Activated CD4-positive, alpha-beta T cell treated with anti-CD3 and anti-CD28 coated beads for 36 hours (primary cell): Measurements from ENCODE around the gene FILIP1L. TPM values are rescaled to one million over a fixed set of nuclear protein-coding genes. Genes with fewer than 3 reads are reported as not detected.
A peak's percentile ranks its signal among the peaks of the same experiment; 100 is the strongest.

Experiments used
- ATAC-seq: fragments of 200-7000 bp; cut with Tn5 transposase; one replicate; pipeline ENCODE4 v1.10.0; 2021; ENCODE audit warnings: mild to moderate bottlenecking, moderate library complexity
- CTCF ChIA-PET: fragments of 350-600 bp; sonication (Branson Sonifier 250); formaldehyde crosslinking; loops from one replicate; lab custom pipeline; 2021; ENCODE audit warnings: antibody characterized with exemption; lab: Charles Lee
- POLR2A ChIA-PET: fragments of 350-600 bp; sonication (Branson Sonifier 250); formaldehyde crosslinking; loops from one replicate; lab custom pipeline; 2021; ENCODE audit warnings: antibody characterized with exemption, inconsistent platforms; lab: Charles Lee
- DNase-seq: peaks from one replicate; pipeline ENCODE4 v3.0.0-alpha.2; 2020
- H3K27ac Mint-ChIP-seq: one replicate; pipeline ENCODE4 v1.8.0; 2021; ENCODE audit warnings: mixed read lengths
- H3K27me3 Mint-ChIP-seq: one replicate; pipeline ENCODE4 v1.8.0; 2021; ENCODE audit warnings: mixed read lengths
- H3K36me3 Mint-ChIP-seq: one replicate; pipeline ENCODE4 v1.8.0; 2021; ENCODE audit warnings: low read depth, mixed read lengths
- H3K4me1 Mint-ChIP-seq: one replicate; pipeline ENCODE4 v1.8.0; 2021; ENCODE audit warnings: mixed read lengths
- H3K4me3 Mint-ChIP-seq: one replicate; pipeline ENCODE4 v1.8.0; 2021; ENCODE audit warnings: mild to moderate bottlenecking, moderate library complexity, mixed read lengths
- H3K9me3 Mint-ChIP-seq: one replicate; pipeline ENCODE4 v1.8.0; 2021; ENCODE audit warnings: low read depth, mixed read lengths
- intact Hi-C, 2 experiments: fragments of 100-400 bp; cut with DNase I in 1 of 2; cut with micrococcal nuclease in 1 of 2; formaldehyde crosslinking; loops; one replicate each; pipeline versions ENCODE4 v1.14.2 to v1.15.1; 2022 to 2024; cut with DNase I, micrococcal nuclease
- total RNA-seq, 2 experiments: library from RNA; stranded (reverse); gene quantifications; one replicate each; pipeline ENCODE4 v1.2.3, GENCODE V29; 2021

Gene FILIP1L
- total RNA-seq, 2 experiments from 2014 or later = 0.11 TPM; not detected in 1

DNA sequence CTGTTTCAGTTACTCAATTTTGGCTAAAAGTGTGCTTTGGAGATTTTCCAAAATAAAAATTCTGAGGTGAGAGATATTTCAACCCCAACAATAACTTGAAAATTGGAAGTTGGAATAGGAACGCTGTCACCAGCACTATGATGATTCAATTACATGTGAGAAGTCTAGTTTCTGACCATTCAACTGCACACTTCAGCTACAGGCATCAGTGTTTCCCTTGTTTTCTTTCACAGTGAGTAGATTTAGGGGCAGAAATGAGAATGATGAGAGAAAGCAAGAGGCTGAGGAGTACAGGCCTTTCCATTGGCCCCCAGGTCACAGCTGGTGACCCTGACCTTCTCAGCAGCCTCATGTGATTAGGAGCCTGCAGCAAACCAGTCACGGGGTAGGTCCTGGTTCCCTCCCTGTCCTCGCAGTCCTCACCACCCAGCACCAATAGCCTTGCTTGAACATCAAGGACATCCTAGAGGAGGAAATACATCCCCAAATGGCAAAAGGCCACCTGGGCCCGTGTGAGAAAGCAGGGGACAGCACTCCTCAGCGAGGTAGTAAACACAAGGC lies 10.0 kb upstream of the FILIP1L start:
- H3K27me3 Mint-ChIP-seq = no peaks in the 10 kb centered on the region
- H3K4me1 Mint-ChIP-seq = no peaks in the 10 kb centered on the region
- intact Hi-C loops = no loop called here
- H3K36me3 Mint-ChIP-seq = peaks cover 3% of the 10 kb centered on the region
- ChIA-PET POLR2A (no interaction called here), CTCF (no interaction called here)
- no peaks in the 10 kb centered on the region for H3K9me3 Mint-ChIP-seq
- H3K4me3 Mint-ChIP-seq = no peak overlapping the region
- DNase-seq (no peak), ATAC-seq (peak; percentile 60)
- H3K27ac Mint-ChIP-seq = no peak overlapping the region

DNA sequence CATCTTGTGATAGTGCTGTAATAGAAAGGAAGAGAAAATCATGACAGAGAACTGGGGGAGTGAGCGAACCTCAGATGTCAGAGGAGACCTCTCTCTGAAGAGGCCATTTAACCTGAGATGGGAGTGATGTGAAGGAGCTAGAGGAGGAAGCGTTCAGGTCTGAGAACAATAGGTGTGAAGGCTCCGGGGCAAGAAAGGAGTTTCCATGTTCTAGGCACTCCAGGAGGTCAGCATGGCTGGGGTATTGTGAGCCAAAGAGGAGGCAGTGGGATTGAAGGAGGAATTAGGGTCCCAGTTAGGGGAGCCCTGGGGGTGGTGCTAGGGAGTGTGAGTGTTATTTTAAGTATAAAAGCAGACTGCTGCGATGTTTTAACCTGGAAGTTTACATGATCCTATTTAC lies 8.8 kb upstream of the FILIP1L start:
- POLR2A ChIA-PET = no interaction called here

DNA sequence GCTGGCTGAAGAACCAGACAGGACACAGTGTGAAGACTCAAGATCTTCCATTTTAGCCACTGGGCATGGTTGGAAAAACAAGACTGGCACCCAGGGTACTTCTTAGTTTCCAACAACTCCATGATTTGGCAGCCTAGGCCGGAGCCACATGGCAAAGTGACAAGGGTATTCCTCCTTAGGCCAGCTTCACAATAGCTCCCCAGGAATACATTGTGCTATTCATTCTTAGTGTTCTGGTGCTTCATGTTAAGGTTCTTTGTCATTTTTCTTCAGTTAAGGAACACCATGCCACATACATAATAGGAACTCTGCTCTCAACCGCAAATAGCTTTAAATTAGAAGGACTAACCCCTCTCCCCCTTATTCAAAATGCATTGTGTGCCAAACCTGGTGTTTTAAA lies 8.0 kb upstream of the FILIP1L start:
- H3K9me3 Mint-ChIP-seq = no peaks in the 10 kb centered on the region
- CTCF ChIA-PET = interaction anchor here (1.2 kb wide), 1 partner anchor 55 kb away, joined by 4 read pairs; no protein-coding TSS in a partner anchor
- H3K4me1 Mint-ChIP-seq = no peaks in the 10 kb centered on the region

More for the DNA sequence above, 8.8 kb upstream of the FILIP1L start:
- no peak overlapping the region for H3K4me3 Mint-ChIP-seq
- CTCF ChIA-PET = no interaction called here
- no peaks in the 10 kb centered on the region for H3K9me3 Mint-ChIP-seq
- no peak overlapping the region for H3K27ac Mint-ChIP-seq
- H3K27me3 Mint-ChIP-seq = no peaks in the 10 kb centered on the region
- H3K4me1 Mint-ChIP-seq = no peaks in the 10 kb centered on the region
- peaks cover 3% of the 10 kb centered on the region for H3K36me3 Mint-ChIP-seq
- no peak for ATAC-seq
- intact Hi-C loops = no loop called here
- DNase-seq = no peak

GRCh38 chr3:100120693-100121092 lies 6.4 kb upstream of the FILIP1L start:
- Mint-ChIP-seq H3K9me3 (no peaks in the 10 kb centered on the region), H3K27me3 (no peaks in the 10 kb centered on the region), H3K27ac (no peak overlapping the region), H3K36me3 (peaks cover 3% of the 10 kb centered on the region), H3K4me3 (no peak overlapping the region), H3K4me1 (no peaks in the 10 kb centered on the region)
- intact Hi-C loops = no loop called here
- DNase-seq (no peak), ATAC-seq (no peak)
- ChIA-PET POLR2A (no interaction called here), CTCF (no interaction called here)

More for the DNA sequence above, 8.0 kb upstream of the FILIP1L start:
- intact Hi-C loops = no loop called here
- Mint-ChIP-seq H3K27me3 (no peaks in the 10 kb centered on the region), H3K36me3 (peaks cover 3% of the 10 kb centered on the region), H3K4me3 (no peak overlapping the region), H3K27ac (no peak overlapping the region)
- ATAC-seq = no peak
- DNase-seq = no peak
- POLR2A ChIA-PET = no interaction called here

GRCh38 chr3:100120012-100120411 lies 5.7 kb upstream of the FILIP1L start:
- CTCF ChIA-PET = no interaction called here
- no peak overlapping the region for H3K4me3 Mint-ChIP-seq
- H3K9me3 Mint-ChIP-seq = no peaks in the 10 kb centered on the region
- no peak overlapping the region for H3K27ac Mint-ChIP-seq
- POLR2A ChIA-PET = no interaction called here
- DNase-seq (no peak), ATAC-seq (no peak)
- H3K4me1 Mint-ChIP-seq = no peaks in the 10 kb centered on the region
- H3K27me3 Mint-ChIP-seq = no peaks in the 10 kb centered on the region
- intact Hi-C loops = no loop called here
- H3K36me3 Mint-ChIP-seq = peaks cover 3% of the 10 kb centered on the region

DNA sequence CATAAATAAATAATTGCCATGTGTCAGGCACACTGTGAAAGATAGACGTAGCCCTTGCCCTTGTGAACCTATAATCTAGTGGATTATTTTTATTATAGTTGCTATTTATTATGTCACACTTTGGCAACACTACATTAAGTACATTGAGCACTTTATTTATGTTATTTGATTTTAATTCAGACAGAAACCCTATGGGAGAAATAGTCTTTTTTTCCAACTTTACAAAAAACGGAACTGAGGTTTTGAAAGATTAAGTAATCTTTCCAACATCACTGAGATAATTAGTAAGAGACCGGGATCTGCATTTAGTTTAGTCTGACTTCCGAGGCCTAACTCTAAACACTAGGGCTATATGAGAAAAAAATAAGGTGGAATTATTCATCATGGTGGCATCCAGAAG lies 2.8 kb upstream of the FILIP1L start:
- intact Hi-C loops = no loop called here
- Mint-ChIP-seq H3K27me3 (no peaks in the 10 kb centered on the region), H3K4me1 (no peaks in the 10 kb centered on the region), H3K36me3 (peaks cover 7% of the 10 kb centered on the region), H3K4me3 (no peak overlapping the region), H3K27ac (no peak overlapping the region), H3K9me3 (no peaks in the 10 kb centered on the region)
- DNase-seq = no peak
- CTCF ChIA-PET = no interaction called here
- POLR2A ChIA-PET = no interaction called here
- ATAC-seq = no peak

DNA sequence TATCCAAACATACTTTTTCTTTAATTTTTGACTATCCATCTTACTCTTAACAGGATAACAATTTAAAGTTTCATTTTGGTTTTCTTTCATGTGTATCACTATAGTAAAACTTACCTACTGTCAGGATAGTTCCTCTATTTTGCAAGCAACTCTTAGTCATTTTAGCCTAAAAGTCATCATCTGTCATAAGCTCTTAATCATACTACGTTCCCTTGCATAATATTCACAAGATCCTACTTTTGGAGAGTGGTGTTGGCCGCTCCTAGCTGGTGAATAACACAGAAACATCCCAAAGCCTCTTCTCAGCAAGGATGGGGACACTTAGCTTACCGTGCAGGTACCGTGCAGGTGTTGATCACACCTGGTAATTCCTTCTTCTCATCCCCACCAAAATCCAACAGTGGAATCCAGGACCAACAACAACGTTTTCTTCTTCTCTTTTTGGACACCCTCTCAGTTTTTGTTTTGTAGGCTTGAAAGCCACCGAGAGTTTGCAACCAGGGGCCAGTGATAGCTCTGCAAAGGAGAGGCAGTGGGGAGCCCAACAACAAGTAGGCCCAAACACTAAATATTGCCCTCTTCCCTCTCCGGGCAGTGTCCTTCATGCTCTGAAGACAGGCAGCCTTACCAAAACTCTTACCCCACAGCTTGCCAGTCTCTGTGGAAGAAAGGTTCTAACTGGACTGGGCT lies 433 bp downstream of the FILIP1L start:
- no peak overlapping the region for H3K27ac Mint-ChIP-seq
- no peak for DNase-seq
- no peak overlapping the region for H3K4me3 Mint-ChIP-seq
- H3K27me3 Mint-ChIP-seq = no peaks in the 10 kb centered on the region
- no peaks in the 10 kb centered on the region for H3K4me1 Mint-ChIP-seq
- ChIA-PET POLR2A (no interaction called here), CTCF (no interaction called here)
- no peak for ATAC-seq
- H3K36me3 Mint-ChIP-seq = peaks cover 3% of the 10 kb centered on the region
- no peaks in the 10 kb centered on the region for H3K9me3 Mint-ChIP-seq
- intact Hi-C loops = no loop called here

GRCh38 chr3:100111728-100112127 lies 2.6 kb downstream of the FILIP1L start:
- intact Hi-C loops = no loop called here
- H3K9me3 Mint-ChIP-seq = no peaks in the 10 kb centered on the region
- peaks cover 1% of the 10 kb centered on the region for H3K4me1 Mint-ChIP-seq
- ChIA-PET POLR2A (no interaction called here), CTCF (no interaction called here)
- H3K4me3 Mint-ChIP-seq = no peak overlapping the region
- H3K27ac Mint-ChIP-seq = no peak overlapping the region
- peaks cover 3% of the 10 kb centered on the region for H3K36me3 Mint-ChIP-seq
- no peaks in the 10 kb centered on the region for H3K27me3 Mint-ChIP-seq
- ATAC-seq (no peak), DNase-seq (no peak)

- intact Hi-C loops = no loop called here
- H3K9me3 Mint-ChIP-seq = no peaks in the 10 kb centered on the region
- peaks cover 17% of the 10 kb centered on the region for H3K4me1 Mint-ChIP-seq
- ChIA-PET POLR2A (no interaction called here), CTCF (no interaction called here)
- no peaks in the 10 kb centered on the region for H3K27me3 Mint-ChIP-seq
- H3K36me3 Mint-ChIP-seq = peaks cover 9% of the 10 kb centered on the region
- H3K4me3 Mint-ChIP-seq = no peak overlapping the region
- ATAC-seq (no peak), DNase-seq (no peak)
- H3K27ac Mint-ChIP-seq = no peak overlapping the region
Observed at GRCh38 chr3:100110162-100110561, 4.1 kb downstream of the FILIP1L start.

DNA sequence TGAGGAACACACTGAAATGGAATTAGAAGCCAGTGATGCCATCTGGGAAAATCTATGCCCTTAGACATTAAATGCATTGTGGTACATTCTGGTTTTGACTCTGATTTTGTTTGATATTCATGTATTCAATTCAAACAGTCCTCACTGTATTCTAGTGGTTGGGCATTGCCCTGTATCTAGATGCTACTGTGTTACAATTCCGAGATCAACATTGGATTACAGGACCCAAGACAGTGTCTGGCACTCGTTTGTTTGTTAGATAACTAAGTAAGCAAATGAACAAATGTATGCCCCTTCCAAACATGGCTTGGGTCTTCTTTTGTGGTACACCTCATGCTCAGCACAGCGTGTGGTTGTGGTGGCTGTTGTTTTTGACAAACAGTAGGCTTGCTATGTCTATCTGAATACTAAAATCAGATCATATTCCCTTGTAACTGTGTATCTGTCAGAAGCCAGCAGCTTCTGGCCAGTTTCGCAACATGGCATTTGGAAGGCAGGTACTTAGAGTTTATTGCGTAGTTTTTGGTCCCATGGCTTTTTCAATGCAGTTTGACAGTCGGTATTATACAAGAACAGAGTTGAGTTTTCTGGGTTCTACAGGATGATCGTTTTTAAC lies 5.7 kb downstream of the FILIP1L start:
- no peak overlapping the region for H3K27ac Mint-ChIP-seq
- POLR2A ChIA-PET = no interaction called here
- peaks cover 8% of the 10 kb centered on the region for H3K36me3 Mint-ChIP-seq
- intact Hi-C loops = no loop called here
- ATAC-seq = no peak
- H3K9me3 Mint-ChIP-seq = no peaks in the 10 kb centered on the region
- no peaks in the 10 kb centered on the region for H3K27me3 Mint-ChIP-seq
- no peak for DNase-seq
- H3K4me3 Mint-ChIP-seq = no peak overlapping the region
- H3K4me1 Mint-ChIP-seq = peaks cover 26% of the 10 kb centered on the region
- CTCF ChIA-PET = interaction anchor here (1.2 kb wide), 1 partner anchor 146 kb away, joined by 3 read pairs; no protein-coding TSS in a partner anchor

DNA sequence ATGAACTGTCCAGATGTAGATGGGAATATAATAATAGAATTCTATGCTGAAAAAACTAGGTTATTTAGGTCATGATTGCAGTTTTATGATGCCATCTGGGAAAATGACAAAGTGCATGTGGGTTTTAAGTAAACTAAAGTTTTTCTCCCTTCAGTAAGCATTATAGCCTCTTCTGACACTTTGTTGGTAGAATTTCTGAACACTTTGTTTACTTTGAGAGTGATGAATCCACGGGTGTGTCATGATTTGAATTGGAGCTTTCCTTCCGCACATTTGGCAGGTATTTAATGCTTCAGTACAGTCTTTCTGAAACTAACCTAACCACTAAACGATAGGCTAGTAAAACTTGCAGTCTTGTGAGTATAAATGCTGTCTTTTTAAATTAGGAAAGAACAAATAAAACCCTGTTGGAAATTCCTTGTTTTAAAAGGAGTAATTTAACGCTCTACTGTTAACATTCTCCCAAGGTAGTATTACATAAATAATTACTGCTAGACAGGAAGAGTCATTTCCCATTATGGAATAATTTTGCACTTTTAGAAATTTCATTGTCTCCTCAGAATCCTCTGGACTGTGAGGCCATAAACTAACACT lies 7.0 kb downstream of the FILIP1L start:
- ChIA-PET CTCF (no interaction called here), POLR2A (no interaction called here)
- Mint-ChIP-seq H3K9me3 (no peaks in the 10 kb centered on the region), H3K4me1 (peaks cover 26% of the 10 kb centered on the region), H3K4me3 (no peak overlapping the region), H3K36me3 (peaks cover 8% of the 10 kb centered on the region), H3K27me3 (no peaks in the 10 kb centered on the region), H3K27ac (no peak overlapping the region)
- intact Hi-C loops = no loop called here
- DNase-seq (no peak), ATAC-seq (no peak)
